Measurements from ENCODE around the gene APH1A.
"Not testable (repeated sequence)": the region's sequence is repeated elsewhere in the genome, so short reads cannot be mapped to it uniquely, and the experiment has no call there.

The APH1A gene

DNA sequence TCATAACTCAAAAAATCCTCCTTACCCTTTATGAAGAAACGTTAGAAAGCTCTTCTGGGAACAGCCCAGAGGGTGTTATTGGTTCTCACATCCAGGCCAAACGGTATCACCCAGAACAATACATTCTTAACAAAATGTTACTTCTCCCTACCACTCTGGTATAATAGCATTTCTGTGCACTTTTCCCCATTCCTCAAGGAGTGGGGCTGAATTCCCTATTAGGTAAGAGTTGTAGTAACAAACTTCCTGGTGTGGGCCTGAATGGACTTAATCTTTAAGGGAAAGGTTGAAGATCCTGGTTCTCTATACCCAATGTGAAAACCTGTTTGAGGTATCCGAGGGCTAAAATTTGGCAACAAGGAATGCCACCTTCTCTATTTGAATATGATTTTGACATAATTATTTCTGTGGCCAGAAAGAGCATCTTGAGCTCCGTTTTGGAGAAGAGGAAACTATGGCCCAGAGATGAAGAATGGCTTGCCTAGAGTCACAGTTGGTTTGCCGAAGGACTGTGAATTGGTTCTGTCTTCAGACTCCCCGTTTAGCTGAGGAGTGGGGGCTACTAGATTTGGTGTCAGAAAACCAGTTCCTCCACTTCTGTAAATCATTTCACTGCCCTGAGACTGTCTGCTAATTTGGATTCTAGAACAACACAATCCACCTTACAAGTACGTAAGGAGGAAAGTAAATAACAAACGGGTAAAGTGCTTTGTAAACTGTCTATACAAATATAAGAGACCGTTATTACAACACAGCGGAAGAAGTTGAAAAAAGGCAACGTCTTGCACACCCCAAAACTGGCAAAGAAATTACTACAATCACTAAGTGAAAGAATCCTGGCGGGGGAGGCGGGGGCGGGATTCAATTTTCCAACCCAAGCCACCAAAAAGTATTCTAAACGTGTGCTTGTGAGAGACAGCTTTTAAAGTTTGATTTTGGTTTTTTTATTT, 35.2 kb downstream of the APH1A start:
- no peak for DNase-seq (ENCODE audit: low read depth)

DNA sequence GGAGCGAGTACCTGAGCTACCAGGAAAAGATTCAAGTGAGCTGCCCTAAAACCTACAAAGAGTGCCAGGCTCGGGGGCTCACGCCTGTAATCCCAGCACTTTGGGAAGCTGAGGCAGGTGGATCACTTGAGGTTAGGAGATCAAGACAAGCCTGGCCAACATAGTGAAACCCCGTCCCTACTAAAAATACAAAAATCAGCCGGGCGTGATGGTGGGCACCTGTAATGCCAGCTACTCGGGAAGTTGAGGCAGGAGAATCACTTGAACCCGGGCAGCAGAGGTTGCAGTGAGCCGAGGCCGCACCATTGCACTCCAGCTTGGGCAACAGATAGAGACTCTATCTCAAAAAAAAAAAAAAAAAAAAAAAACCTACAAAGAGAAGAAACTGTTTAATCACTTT, 35.9 kb downstream of the APH1A start:
- DNase-seq (ENCODE audit: low read depth), result not testable (repeated sequence)

DNA sequence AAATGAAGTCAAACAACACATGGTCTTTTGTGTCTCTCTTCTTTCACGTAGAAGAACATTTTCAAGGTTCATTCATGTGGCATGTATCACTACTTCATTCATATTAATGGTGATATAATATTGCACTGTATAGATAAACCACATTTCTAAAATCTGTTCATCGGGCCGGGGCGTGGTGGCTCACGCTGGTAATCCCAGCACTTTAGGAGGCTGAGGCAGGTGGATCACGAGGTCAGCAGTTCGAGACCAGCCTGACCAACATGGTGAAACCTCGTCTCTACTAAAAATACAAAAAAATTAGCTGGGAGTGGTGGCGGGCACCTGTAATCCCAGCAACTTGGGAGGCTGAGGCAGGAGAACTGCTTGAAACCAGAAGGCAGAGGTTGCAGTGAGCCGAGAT, 40.6 kb downstream of the APH1A start:
- not testable (repeated sequence) for DNase-seq (ENCODE audit: low read depth)

DNA sequence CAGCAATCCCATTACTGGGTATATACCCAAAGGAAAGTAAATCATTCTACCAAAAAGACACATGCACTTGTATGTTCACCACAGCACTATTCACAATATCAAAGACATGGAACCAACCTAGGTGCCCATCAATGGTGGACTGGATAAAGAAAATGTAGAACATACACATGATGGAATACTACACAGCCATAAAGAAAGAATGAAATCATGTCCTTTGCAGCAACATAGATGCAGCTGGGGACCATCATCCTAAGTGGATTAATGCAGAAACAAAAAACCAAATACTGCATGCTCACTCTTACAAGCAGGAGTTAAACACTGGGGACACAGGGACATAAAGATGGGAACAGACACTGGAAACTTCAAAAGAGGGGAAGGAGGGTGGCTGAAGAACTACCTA, 41.6 kb downstream of the APH1A start:
- DNase-seq (ENCODE audit: low read depth), result no peak

DNA sequence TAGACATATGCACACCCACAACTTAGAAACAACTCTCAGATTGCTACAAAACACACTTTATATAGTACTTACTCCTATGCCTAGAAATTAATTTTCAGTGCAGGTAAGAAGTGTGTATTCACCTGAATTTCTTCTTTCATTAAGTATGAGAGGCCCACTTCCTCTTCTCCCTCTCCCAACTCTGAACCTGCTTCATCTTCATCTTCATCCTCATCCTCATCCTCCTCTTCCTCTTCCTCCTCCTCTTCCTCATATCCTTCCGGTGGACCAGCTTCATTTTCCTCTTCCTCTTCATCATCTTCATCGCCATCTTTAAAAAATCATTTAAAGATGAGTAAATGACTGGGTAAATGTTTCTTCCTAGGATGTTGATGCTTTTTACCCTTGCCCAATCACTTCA, 42.3 kb downstream of the APH1A start:
- DNase-seq (ENCODE audit: low read depth), result no peak

DNA sequence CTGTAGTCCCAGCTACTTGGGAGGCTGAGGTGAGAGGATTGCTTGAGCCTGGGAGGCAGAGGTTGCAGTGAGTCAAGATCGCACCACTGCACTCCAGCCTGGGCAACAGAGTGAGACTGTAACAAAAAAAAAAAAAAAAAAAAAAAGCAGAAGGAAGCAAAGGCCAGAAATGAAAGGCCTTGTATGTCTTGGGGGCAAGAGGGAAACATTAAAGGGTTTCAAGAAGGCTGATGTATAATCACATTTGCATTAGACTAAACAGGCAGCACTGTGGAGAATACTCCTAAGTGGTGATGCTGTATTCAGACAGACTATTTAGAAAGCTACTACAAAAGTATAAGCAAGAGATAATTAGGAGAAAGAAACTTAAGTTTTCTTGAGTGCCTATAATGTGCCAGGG, 43.3 kb downstream of the APH1A start:
- DNase-seq (ENCODE audit: low read depth), result no peak

DNA sequence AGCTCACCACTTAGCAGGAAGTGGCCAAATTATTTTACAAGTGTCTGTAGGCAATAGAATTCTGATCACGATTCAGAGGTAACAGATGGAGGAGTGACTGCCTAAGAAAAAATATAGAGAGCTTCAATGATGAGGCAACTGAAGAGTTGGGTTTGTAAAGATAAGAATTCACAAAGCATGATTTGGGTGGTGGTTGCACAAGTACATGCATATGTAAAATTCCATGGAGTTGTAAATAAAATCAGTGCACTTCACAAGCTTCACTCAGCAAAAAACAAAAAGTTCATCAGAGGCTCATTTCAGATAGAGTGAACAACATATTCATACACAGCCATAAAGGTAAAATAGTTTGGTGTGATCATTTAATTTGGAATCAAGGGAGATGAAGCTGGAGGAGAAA, 43.8 kb downstream of the APH1A start:
- no peak for DNase-seq (ENCODE audit: low read depth)

DNA sequence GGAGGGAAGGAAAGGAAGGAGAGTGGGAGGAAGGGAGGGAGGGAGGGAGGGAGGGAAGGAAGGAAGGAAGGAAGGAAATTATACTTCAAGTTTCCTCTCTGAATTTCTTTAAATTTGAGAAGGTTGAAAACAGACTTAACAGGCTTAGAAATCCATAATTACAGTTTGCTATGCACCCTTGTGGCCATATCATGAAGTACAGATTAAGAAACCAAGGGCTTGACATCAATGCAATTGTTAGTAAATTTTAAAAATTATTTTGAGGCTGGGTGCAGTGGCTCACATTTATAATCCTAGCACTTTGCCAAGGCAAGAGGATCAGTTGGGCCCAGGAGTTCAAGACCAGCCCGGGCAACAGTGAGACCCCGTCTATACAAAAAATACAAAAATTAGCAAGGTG, 47.3 kb downstream of the APH1A start:
- no peak for DNase-seq (ENCODE audit: low read depth)

DNA sequence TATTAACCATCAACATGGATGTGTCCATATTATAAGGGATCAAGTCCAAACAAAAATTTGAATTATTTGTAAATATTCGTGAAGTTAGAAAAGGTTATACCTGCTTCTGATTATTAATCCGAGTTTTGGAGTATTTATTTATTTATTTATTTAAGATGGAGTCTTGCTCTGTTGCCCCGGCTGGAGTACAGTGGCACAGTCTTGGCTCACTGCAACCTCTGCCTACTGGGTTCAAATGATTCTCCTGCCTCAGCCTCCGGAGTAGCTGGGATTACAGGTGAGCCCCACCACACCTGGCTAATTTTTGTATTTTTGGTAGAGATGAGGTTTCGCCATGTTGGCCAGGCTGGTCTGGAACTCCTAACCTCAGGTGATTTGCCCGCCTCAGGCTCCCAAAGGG, 53.0 kb downstream of the APH1A start:
- not testable (repeated sequence) for DNase-seq (ENCODE audit: low read depth)
